ENCODE measurements around the gene DGLUCY.

DNA sequence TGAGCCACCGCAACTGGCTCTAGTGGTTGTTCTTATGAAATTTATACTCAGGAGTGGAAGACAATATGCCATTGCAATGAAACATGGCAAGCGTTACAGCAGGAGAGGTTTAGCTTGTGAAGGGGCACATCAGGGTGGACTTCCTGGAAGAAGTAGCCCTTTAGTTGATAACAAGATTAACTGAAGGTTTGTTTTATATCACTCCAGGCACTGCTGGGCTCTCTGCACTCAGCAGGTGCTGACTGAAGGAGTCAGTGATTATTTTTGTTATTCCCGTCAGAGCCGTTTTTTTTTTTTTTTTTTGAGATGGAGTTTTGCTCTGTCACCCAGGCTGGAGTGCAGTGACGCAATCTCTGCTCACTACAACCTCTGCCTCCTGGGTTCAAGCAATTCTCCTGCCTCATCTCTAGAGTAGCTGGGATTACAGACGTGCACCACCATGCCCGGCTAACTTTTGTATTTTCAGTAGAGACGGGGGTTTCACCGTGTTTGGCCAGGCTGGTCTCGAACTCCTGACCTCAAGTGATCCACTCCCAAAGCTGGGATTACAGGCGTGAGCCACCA is 148.2 kb downstream of the DGLUCY start:
- TF ChIP-seq CTCF (IDR thresholded peaks at IDR 0.05; ENCODE audit: poor library complexity): no peak
- no peak for TF ChIP-seq EZH2 (IDR thresholded peaks at IDR 0.05; ENCODE audit: borderline replicate concordance)
